IMR-90 (cell line): ENCODE data around the gene C2orf68. TPM values are rescaled to one million over a fixed set of nuclear protein-coding genes. Genes with fewer than 3 reads are reported as not detected.

Experiments
- ATAC-seq: fragments of 200-7000 bp; cut with Tn5 transposase; 2 replicates; pipeline ENCODE4 v1.9.1; 2020; ENCODE audit warnings: low read depth, mild to moderate bottlenecking, moderate library complexity
- BruUV-seq: library from RNA; stranded (reverse); fragments of 400-500 nt; replicated peaks from 2 replicates; lab custom pipeline; 2021; lab: Mats Ljungman, UMichigan
- CTCF ChIA-PET: fragments of 300-600 bp; formaldehyde crosslinking; extraction: SDS; loops from one replicate; lab custom pipeline; 2021; ENCODE audit warnings: antibody characterized with exemption; lab: Yijun Ruan, JAX
- POLR2A ChIA-PET: fragments of 300-600 bp; sonication (Branson Sonifier 250); formaldehyde crosslinking; loops from one replicate; lab custom pipeline; 2022; ENCODE audit warnings: antibody characterized with exemption; ENCODE audit not compliant: unreplicated experiment; lab: Charles Lee
- DNase-seq: peaks from one replicate; pipeline ENCODE4 v3.0.0; 2013
- H2AFZ ChIP-seq: replicated peaks from 2 replicates; pipeline ENCODE3; 2013; ENCODE audit warnings: low read length, mild to moderate bottlenecking; ENCODE audit not compliant: poor library complexity
- H2AK5ac ChIP-seq: 2 replicates; pipeline ENCODE4 v1.6.1; 2013; ENCODE audit warnings: low read depth, low read length, inconsistent platforms
- H2AK9ac ChIP-seq: replicated peaks from 2 replicates; pipeline ENCODE3; 2013; ENCODE audit warnings: mild to moderate bottlenecking, low read depth, low read length, moderate library complexity; ENCODE audit not compliant: poor library complexity
- H2BK120ac ChIP-seq: 2 replicates; pipeline ENCODE4 v1.6.1; 2013; ENCODE audit warnings: low read depth, low read length, inconsistent platforms
- H2BK15ac ChIP-seq: 3 replicates; pipeline ENCODE4 v1.6.1; 2013; ENCODE audit warnings: low read depth, low read length, inconsistent platforms
- H2BK20ac ChIP-seq: 2 replicates; pipeline ENCODE4 v1.6.1; 2013; ENCODE audit warnings: low read depth, mild to moderate bottlenecking, inconsistent platforms, low read length, moderate library complexity
- H2BK5ac ChIP-seq: 2 replicates; pipeline ENCODE4 v1.6.1; 2013; ENCODE audit warnings: mild to moderate bottlenecking, low read depth, low read length, inconsistent platforms; ENCODE audit not compliant: poor library complexity, severe bottlenecking
- H3K14ac ChIP-seq: replicated peaks from 2 replicates; pipeline ENCODE4 v1.6.1; 2013; ENCODE audit warnings: low read depth, low read length, inconsistent platforms
- H3K18ac ChIP-seq: 2 replicates; pipeline ENCODE4 v1.6.1; 2013; ENCODE audit warnings: low read depth, low read length, control low read depth
- H3K23ac ChIP-seq: 2 replicates; pipeline ENCODE4 v1.6.1; 2013; ENCODE audit warnings: low read depth, low read length, inconsistent platforms
- H3K27ac ChIP-seq: 2 replicates; pipeline ENCODE4 v1.5.1; 2013; ENCODE audit warnings: mild to moderate bottlenecking, control low read depth, low read length; ENCODE audit not compliant: insufficient read depth
- H3K27me3 ChIP-seq: 2 replicates; pipeline ENCODE4 v1.6.1; 2013; ENCODE audit warnings: low read length; ENCODE audit not compliant: control insufficient read depth, insufficient read depth
- H3K36me3 ChIP-seq: 2 replicates; pipeline ENCODE4 v1.6.1; 2013; ENCODE audit warnings: low read length, mixed read lengths; ENCODE audit not compliant: control insufficient read depth, insufficient read depth
- H3K4ac ChIP-seq: 2 replicates; pipeline ENCODE4 v1.6.1; 2013; ENCODE audit warnings: low read depth, low read length, inconsistent platforms
- H3K4me1 ChIP-seq: 2 replicates; pipeline ENCODE4 v1.6.1; 2013; ENCODE audit warnings: low read length, mixed read lengths; ENCODE audit not compliant: control insufficient read depth, insufficient read depth
- H3K4me2 ChIP-seq: 2 replicates; pipeline ENCODE4 v1.6.1; 2013; ENCODE audit warnings: low read depth, mild to moderate bottlenecking, control low read depth, low read length, moderate library complexity
- H3K4me3 ChIP-seq: 2 replicates; pipeline ENCODE4 v1.5.1; 2013; ENCODE audit warnings: low read depth, mild to moderate bottlenecking, control low read depth, low read length, moderate library complexity; ENCODE audit not compliant: insufficient read depth
- H3K56ac ChIP-seq: 2 replicates; pipeline ENCODE4 v1.6.1; 2013; ENCODE audit warnings: low read length, inconsistent platforms; ENCODE audit not compliant: insufficient read depth; ENCODE audit errors: extremely low read depth
- H3K79me1 ChIP-seq, 2 experiments: 2 replicates each; pipeline ENCODE4 v1.6.1; 2013; ENCODE audit warnings: low read length in 2 of 2, inconsistent platforms in 1 of 2, low read depth in 1 of 2
- H3K9ac ChIP-seq: 2 replicates; pipeline ENCODE4 v1.6.1; 2013; ENCODE audit warnings: low read depth, low read length, control low read depth
- H3K9me1 ChIP-seq: 2 replicates; pipeline ENCODE4 v1.6.1; 2013; ENCODE audit warnings: low read length, inconsistent platforms; ENCODE audit not compliant: insufficient read depth
- H3K9me3 ChIP-seq: 2 replicates; pipeline ENCODE4 v1.6.1; 2013; ENCODE audit warnings: low read length; ENCODE audit not compliant: control insufficient read depth, insufficient read depth
- H4K20me1 ChIP-seq: 2 replicates; pipeline ENCODE4 v1.6.1; 2013; ENCODE audit warnings: low read length, inconsistent platforms; ENCODE audit not compliant: insufficient read depth
- H4K5ac ChIP-seq: 2 replicates; pipeline ENCODE4 v1.6.1; 2013; ENCODE audit warnings: mild to moderate bottlenecking, low read depth, low read length, control low read depth
- H4K8ac ChIP-seq, 2 experiments: 2 replicates each; pipeline ENCODE4 v1.6.1; 2013; ENCODE audit warnings: low read depth in 2 of 2, low read length in 2 of 2, control low read depth in 1 of 2, inconsistent platforms in 1 of 2
- H4K91ac ChIP-seq: 2 replicates; pipeline ENCODE4 v1.6.1; 2013; ENCODE audit warnings: low read depth, low read length, inconsistent platforms; ENCODE audit not compliant: insufficient read depth
- CHD1 ChIP-seq: IDR thresholded peaks from 2 replicates; pipeline ENCODE4 v1.6.1; 2012; ENCODE audit warnings: low read depth, low read length, improper control_type of control experiment
- ELK1 ChIP-seq: fragments of 150-350 bp; IDR thresholded peaks from 2 replicates; pipeline ENCODE4 v1.6.1; 2016; ENCODE audit warnings: low read depth, mild to moderate bottlenecking, low read length, moderate library complexity, borderline replicate concordance
- FOS ChIP-seq: fragments of 150-350 bp; IDR thresholded peaks from 2 replicates; pipeline ENCODE4 v1.6.1; 2016; ENCODE audit warnings: low read depth, low read length
- MXI1 ChIP-seq: IDR thresholded peaks from 2 replicates; pipeline ENCODE4 v1.6.1; 2012; ENCODE audit warnings: low read depth, mild to moderate bottlenecking, low read length, moderate library complexity, borderline replicate concordance
- RCOR1 ChIP-seq: IDR thresholded peaks from 2 replicates; pipeline ENCODE4 v1.6.1; 2012; ENCODE audit warnings: mild to moderate bottlenecking, low read length, improper control_type of control experiment; ENCODE audit not compliant: insufficient replicate concordance
- WGBS, 2 experiments: methylation state at CpG; one replicate each; pipeline versions ENCODE4 v1.1.5 to v1.1.7; 2013; ENCODE audit warnings: missing lambda C conversion rate in 2 of 2; ENCODE audit not compliant: insufficient read length in 1 of 2; ENCODE audit errors: extremely low coverage in 2 of 2; 5-methylcytosine and 5-hydroxymethylcytosine counted together
- dilution Hi-C: fragments of 300-500 bp; cut with HindIII; formaldehyde crosslinking; loops from one replicate; pipeline ENCODE4 v1.14.3; 2018; ENCODE audit warnings: low sequenced_read_pairs; ENCODE audit not compliant: unreplicated experiment
- in situ Hi-C: fragments of 300-500 bp; cut with MboI; formaldehyde crosslinking; loops from 3 replicates; pipeline ENCODE4 v1.14.3; 2019; ENCODE audit warnings: low sequenced_read_pairs, inconsistent platforms, mixed read lengths
- intact Hi-C: fragments of 100-400 bp; cut with micrococcal nuclease; formaldehyde crosslinking; loops from 2 replicates; pipeline ENCODE4 v1.10.0; 2022
- polyA plus RNA-seq, 3 experiments: library from polyadenylated mRNA; depleted of rRNA; stranded (reverse); fragments of >200 nt; gene quantifications; 2 replicates each; pipeline ENCODE4 v1.2.3, GENCODE V29; 2012; ENCODE audit warnings: low replicate concordance in 1 of 3
- total RNA-seq: library from RNA; depleted of rRNA; stranded (reverse); fragments of >200 nt; gene quantifications from 2 replicates; pipeline ENCODE4 v1.2.3, GENCODE V29; 2012

The C2orf68 gene
- total and polyA plus RNA-seq, 2 of the 4 experiments (the other 2 are of a cell fraction), result 6.8 to 10.1 TPM

- BruUV-seq, result no TSS peak
- Histone ChIP-seq H3K23ac (no peak overlapping the region; the same call in 1 of the 2 replicates), H3K18ac (no peak overlapping the region), H3K9me1 (peaks cover 8% of the 10 kb centered on the region; the same call in 1 of the 2 replicates), H3K4me3 (no peak overlapping the region), H3K27me3 (no peaks in the 10 kb centered on the region), H2BK120ac (no peak overlapping the region), H2AFZ (no peak overlapping the region), H4K91ac (no peak overlapping the region), H3K27ac (no peak overlapping the region), H3K36me3 (peaks cover 26% of the 10 kb centered on the region), H4K8ac (no peak overlapping the region), H3K79me1 (peaks cover 19 to 55% of the 10 kb centered on the region in 2 experiments), H2BK20ac (no peak overlapping the region), H3K56ac (no peak overlapping the region), H3K4ac (no peak overlapping the region), H3K9me3 (no peaks in the 10 kb centered on the region), H2AK5ac (no peak overlapping the region), H4K5ac (no peak overlapping the region), H3K9ac (no peak overlapping the region), H3K4me1 (peaks cover 3% of the 10 kb centered on the region; the same call in 1 of the 2 replicates), H2AK9ac (peak overlapping the region; percentile 53), H2BK5ac (no peak overlapping the region), H4K20me1 (no peaks in the 10 kb centered on the region), H2BK15ac (no peak overlapping the region), H3K4me2 (no peak overlapping the region), H3K14ac (no peak overlapping the region)
- WGBS, 2 experiments, result no CpG with 5 or more reads among the region's 1 CpG
- intact Hi-C loops, result no loop called here
- no peak for TF ChIP-seq RCOR1
- no peak for TF ChIP-seq MXI1
- TF ChIP-seq CHD1, result no peak
- TF ChIP-seq ELK1, result no peak
- TF ChIP-seq FOS, result no peak
- dilution Hi-C loops, result no loop called here
- in situ Hi-C loops, result loop anchor here (10.0 kb wide), 1 partner anchor 493 kb away; no protein-coding TSS in a partner anchor
- ChIA-PET CTCF (no interaction called here), POLR2A (no interaction called here)
- DNase-seq (no peak), ATAC-seq (no peak)
These were observed 53.7 kb downstream of the C2orf68 start for GRCh38 chr2:85558160-85558559.
